SH-SY5Y (cell line): Measurements from ENCODE around the gene CCL26.

ENCODE experiments used
- GATA2 ChIP-seq: IDR thresholded peaks from 2 replicates; pipeline ENCODE4 v1.6.1; 2011; ENCODE audit warnings: mild to moderate bottlenecking, low read depth, low read length
- GATA3 ChIP-seq: IDR thresholded peaks from 2 replicates; pipeline ENCODE4 v1.6.1; 2011; ENCODE audit warnings: low read depth, mild to moderate bottlenecking, low read length, moderate library complexity

DNA sequence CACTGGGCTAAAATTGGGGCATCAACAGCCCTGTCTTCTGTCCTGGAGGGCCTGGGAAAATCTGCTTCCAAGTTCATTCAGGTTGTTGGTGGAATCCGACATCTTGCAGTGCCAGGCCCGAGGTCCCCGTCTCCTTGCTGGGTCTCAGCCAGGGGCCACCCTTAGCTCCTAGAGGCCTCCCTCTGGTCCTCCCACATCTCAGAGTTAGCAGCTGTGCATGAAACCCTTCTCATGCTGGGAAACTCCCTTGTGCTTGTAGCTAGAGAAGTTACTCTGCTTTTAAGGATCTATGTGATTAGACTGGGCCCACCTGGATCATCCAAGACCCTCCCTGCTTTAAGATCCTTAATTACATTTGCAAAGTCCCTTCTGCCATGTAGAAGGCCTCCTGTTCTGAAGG lies 48.6 kb downstream of the CCL26 start:
- TF ChIP-seq GATA2 (no peak), GATA3 (no peak)
